Breast epithelium (tissue), 3 donors: ENCODE results near the gene LPP.

Experiments
- POLR2A ChIP-seq: fragments of 450-650 bp; IDR thresholded peaks from one replicate; pipeline ENCODE4 v1.6.1; 2016; ENCODE audit warnings: antibody characterized with exemption, mild to moderate bottlenecking, moderate library complexity
- POLR2AphosphoS5 ChIP-seq, 3 donors: sonication (generic); formaldehyde crosslinking; IDR thresholded peaks; one replicate each; pipeline ENCODE4 v1.6.1; 2017; ENCODE audit warnings: antibody characterized with exemption in 3 of 3
- TF ChIP-seq, protein P1 (sequence below), 3 donors: fragments of 450-650 bp; IDR thresholded peaks; one replicate each; pipeline ENCODE4 v1.5.1; 2016 to 2017; ENCODE audit warnings: antibody characterized with exemption in 3 of 3, mild to moderate bottlenecking in 3 of 3, moderate library complexity in 3 of 3

DNA sequence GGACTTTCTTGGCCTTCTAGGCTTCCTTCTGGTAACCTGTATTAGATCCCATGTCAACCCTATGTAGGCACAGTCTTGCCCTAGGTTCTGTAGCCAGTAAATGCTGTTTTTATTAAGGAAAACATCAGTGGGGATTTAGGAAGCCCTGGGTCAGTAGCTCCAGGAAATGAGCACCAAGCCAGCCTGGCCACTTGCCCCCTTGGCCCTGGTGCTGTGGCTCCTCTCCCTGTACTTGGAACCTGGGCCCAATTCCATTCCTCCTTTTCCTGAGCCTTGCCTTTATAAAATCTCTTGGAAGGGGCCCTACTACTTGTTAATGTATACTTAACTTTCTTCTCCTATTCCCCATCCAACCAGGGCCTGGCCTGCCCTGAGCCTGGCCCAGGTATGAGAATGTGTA is 774.0 kb downstream of the LPP start:
- TF ChIP-seq, protein P1, sequence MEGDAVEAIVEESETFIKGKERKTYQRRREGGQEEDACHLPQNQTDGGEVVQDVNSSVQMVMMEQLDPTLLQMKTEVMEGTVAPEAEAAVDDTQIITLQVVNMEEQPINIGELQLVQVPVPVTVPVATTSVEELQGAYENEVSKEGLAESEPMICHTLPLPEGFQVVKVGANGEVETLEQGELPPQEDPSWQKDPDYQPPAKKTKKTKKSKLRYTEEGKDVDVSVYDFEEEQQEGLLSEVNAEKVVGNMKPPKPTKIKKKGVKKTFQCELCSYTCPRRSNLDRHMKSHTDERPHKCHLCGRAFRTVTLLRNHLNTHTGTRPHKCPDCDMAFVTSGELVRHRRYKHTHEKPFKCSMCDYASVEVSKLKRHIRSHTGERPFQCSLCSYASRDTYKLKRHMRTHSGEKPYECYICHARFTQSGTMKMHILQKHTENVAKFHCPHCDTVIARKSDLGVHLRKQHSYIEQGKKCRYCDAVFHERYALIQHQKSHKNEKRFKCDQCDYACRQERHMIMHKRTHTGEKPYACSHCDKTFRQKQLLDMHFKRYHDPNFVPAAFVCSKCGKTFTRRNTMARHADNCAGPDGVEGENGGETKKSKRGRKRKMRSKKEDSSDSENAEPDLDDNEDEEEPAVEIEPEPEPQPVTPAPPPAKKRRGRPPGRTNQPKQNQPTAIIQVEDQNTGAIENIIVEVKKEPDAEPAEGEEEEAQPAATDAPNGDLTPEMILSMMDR (IDR thresholded peaks at IDR 0.05): no peak
- no peak for TF ChIP-seq POLR2AphosphoS5 (IDR thresholded peaks at IDR 0.05)
- no peak for TF ChIP-seq POLR2A
